NCI-H128 (cell line): Measurements from ENCODE around the gene ETFDH.
"Not testable (repeated sequence)": the region's sequence is repeated elsewhere in the genome, so short reads cannot be mapped to it uniquely, and the experiment has no call there.

Source experiments
- DNase-seq: peaks from one replicate; lab custom pipeline; 2025; ENCODE audit not compliant: unreplicated experiment; lab: John Stamatoyannopoulos, UW

ETFDH gene

GRCh38 chr4:158671915-158672806, at the start of gene ETFDH:
Gene ETFDH, plus strand, starts transcription at chr4:158672296. Its CDS starts 161 bp downstream, at chr4:158672457.
- DNase-seq = peak; percentile 99

DNA sequence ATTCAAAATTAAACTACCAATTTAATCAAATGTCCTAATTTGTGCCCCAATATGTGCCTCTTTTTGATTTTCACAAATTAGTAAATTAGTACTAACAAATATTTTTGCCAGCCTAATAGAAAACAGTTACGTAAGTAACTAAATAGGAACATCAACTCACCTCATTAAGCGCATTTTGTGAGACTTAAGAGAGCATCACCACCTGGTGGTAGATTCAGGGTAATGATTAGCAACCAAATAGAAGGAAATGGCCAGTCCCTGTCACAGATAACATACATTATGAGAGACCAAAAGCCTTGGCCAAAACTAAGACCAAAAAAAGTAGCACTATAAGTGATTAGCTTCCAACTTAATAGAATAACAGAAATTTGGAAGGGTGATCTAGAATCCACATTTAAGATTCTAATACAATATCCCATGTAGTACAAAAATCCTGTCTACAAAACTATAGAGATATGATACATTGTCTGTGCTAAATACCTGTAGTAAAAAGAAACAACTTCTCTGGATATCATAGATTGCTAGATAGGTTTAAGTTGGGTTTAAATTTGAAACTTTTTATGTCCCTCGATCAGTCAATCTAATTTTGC, 47.1 kb upstream of the ETFDH start:
- DNase-seq = no peak

- no peak for DNase-seq
Observed at GRCh38 chr4:158625544-158625943, 46.6 kb upstream of the ETFDH start.

DNA sequence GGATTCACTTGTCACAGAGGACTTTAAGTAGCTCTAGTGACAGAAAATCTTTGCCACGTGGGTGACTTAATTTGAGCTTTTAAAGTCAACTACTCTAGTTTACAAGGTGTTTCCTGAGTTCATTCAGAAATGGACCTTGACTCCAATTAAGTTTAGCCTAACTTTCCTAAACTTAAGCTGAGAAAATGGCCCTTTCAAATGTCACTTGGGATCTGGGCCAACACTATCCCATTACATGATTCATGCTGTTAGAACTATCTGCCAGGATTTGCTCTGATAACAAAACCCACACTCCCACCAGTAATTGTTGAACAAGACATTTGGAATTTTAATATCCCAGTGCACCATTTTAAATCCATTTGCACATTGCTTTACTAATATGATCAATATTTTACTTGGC, 41.2 kb upstream of the ETFDH start:
- DNase-seq = no peak

DNA sequence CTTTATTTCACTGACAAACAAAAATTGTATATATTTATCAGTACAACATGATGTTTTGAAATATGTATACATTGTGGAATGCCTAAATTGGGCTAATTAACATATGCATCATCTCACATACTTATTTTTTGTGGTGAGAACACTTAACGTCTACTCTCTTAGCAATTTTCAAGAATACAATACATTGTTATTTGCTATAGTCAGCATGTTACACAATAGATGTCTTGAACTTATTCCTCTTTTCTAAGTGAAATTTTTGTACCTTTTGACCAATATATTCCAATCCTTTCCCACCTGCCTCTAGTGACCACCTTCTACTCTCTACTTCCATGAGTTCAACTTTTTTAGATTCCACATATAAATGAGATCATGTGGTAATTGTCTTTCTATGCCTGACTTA, 35.5 kb upstream of the ETFDH start:
- DNase-seq = no peak

DNA sequence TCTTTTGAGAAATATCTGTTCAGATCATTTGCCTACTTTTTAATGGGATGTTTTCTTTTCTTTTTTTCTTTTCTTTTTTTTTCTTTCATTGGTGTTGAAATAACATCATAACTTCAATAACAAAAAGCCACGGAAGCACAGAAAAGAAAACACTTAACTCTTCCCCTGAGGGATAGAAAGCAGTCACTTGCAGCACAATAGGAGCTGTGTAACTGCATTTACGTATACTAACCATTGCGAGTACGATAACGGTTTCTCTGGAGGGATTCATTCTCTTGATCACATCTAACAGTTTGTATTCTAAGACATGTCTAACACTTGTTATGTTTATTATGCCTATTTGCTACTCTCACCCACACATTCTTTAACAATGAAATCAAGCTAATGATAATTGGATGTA, 27.7 kb upstream of the ETFDH start:
- DNase-seq = no peak

GRCh38 chr4:158644760-158645159, 27.3 kb upstream of the ETFDH start:
- DNase-seq = no peak

DNA sequence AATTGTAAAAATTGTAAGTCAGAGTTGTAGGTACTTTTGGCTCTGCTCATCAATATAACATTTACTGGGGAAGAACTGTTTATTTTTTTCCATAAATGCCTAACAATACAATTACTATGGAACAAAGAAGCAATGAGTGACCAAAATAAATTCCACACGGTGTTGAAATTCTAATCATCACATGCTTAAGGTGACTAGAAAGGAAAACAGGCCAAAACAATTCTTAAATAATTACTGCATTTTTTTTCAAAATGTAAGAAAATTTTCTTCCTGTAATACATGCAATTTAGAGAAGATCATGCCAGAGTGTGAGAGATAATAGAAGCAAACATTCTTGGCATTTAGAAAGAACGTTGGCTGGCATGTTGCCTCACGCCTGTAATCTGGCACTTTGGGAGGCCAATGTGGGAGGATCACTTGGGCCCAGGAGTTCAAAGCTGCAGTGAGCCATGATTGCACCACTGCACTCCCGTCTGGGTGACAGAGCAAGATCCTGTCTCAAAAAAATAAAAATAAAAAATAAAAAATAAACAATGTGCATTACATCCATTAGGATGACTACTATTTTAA, 22.9 kb upstream of the ETFDH start:
- DNase-seq = no peak

- DNase-seq = no peak
Observed at GRCh38 chr4:158652920-158653319, 19.2 kb upstream of the ETFDH start.

GRCh38 chr4:158656439-158656838, 15.7 kb upstream of the ETFDH start:
- no peak for DNase-seq

DNA sequence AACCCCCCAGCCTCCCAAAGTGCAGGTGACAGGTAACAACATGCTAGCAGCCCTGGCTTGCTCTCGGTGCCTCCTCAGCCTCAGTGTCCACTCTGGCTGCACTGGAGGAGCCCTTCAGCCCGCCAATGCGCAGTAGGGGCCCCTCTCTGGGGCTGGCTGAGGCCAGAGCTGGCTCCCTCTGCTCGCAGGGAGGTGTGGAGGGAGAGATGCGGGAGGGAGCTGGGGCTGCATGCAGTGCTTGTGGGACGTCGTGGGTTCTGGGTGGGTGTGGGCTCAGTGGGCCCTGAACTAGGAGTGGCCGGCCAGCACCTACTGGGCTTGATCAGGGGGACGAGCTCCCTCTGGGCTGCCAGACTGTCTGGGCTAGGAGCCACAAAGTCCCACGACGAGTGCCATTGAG, 14.8 kb upstream of the ETFDH start:
- DNase-seq = no peak

DNA sequence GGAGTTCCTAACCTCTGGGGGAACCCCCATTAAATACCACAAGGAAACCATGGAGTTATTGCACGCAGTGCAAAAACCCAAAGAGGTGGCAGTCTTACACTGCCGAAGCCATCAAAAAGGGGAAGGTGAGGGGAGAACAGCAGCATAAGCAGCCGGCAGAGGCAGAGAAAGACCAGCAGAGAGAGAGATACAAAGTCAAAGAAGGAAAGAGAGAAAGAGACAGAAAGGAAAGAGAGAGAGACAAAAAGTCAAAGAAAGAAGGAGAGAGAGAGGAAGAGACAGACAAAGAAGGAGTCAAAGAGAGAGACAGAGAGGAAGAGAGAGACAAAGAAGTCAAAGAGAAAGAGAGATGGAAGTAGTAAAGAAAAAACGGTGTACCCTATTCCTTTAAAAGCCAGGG, 8.8 kb upstream of the ETFDH start:
- not testable (repeated sequence) for DNase-seq

GRCh38 chr4:158663707-158664625, 8.1 kb upstream of the ETFDH start:
- not testable (repeated sequence) for DNase-seq

DNA sequence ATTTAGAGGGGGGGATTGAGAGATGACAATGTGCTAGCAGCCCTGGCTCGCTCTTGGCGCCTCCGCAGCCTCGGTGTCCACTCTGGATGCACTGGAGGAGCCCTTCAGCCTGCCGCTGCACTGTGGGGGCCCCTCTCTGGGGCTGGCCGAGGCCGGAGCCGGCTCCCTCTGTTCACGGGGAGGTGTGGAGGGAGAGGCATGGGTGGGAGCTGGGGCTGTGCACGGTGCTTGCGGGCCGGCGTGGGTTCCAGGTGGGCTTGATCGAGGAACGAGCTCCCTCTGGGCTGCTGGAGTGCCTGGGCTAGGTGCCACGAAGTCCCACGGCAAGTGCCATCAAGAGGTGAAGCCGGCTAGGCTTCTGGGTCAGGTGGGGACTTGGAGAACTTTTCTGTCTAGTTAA, 7.3 kb upstream of the ETFDH start:
- DNase-seq = no peak

GRCh38 chr4:158666892-158667291, 5.2 kb upstream of the ETFDH start:
- no peak for DNase-seq

- no peak for DNase-seq
Observed at GRCh38 chr4:158667651-158668198, 4.4 kb upstream of the ETFDH start.

- DNase-seq = no peak
Observed at GRCh38 chr4:158669310-158669709, 2.8 kb upstream of the ETFDH start.

- peak; percentile 29 for DNase-seq
Observed at GRCh38 chr4:158670975-158671664, 976 bp upstream of the ETFDH start.

- DNase-seq = no peak
Observed at GRCh38 chr4:158671665-158671914, 506 bp upstream of the ETFDH start, which contains the start of gene C4orf46. Gene C4orf46, minus strand, starts transcription at chr4:158671887. Its CDS starts 86 bp downstream, at chr4:158671801.

- DNase-seq = no peak
Observed at GRCh38 chr4:158673633-158674032, 1.5 kb downstream of the ETFDH start.
